Vagina (tissue), 2 donors: ENCODE results near the gene NGEF. TPM values are rescaled to one million over a fixed set of nuclear protein-coding genes. Genes with fewer than 3 reads are reported as not detected.
A peak's percentile ranks its signal among the peaks of the same experiment; 100 is the strongest.

Experiments
- DNase-seq, 2 donors: peaks; one replicate each; pipeline ENCODE4 v3.0.0-alpha.2; 2017; ENCODE audit errors: extremely low spot score in 2 of 2
- H3K27ac ChIP-seq: fragments of 200-600 bp; sonication (generic); one replicate; pipeline ENCODE4 v1.5.1; 2019
- H3K27me3 ChIP-seq: fragments of 200-600 bp; sonication (generic); one replicate; pipeline ENCODE4 v1.5.1; 2019
- H3K36me3 ChIP-seq, 2 donors: fragments of 200-600 bp; sonication (generic); one replicate each; pipeline ENCODE4 v1.5.1; 2017 to 2019
- H3K4me1 ChIP-seq: fragments of 200-600 bp; sonication (generic); one replicate; pipeline ENCODE4 v1.5.1; 2019
- H3K4me3 ChIP-seq, 2 donors: fragments of 200-600 bp; sonication (generic); 1 replicate in 1 of 2; 2 replicates in 1 of 2; pipeline ENCODE4 v1.5.1; 2016 to 2019
- H3K9me3 ChIP-seq: fragments of 200-600 bp; sonication (generic); one replicate; pipeline ENCODE4 v1.5.1; 2019
- POLR2A ChIP-seq, 2 donors: fragments of 450-650 bp; IDR thresholded peaks; one replicate each; pipeline ENCODE4 v1.6.1; 2017; ENCODE audit warnings: antibody characterized with exemption in 2 of 2, mild to moderate bottlenecking in 2 of 2, moderate library complexity in 2 of 2
- POLR2AphosphoS5 ChIP-seq, 2 donors: sonication (generic); formaldehyde crosslinking; IDR thresholded peaks; one replicate each; pipeline ENCODE4 v1.9.0; 2017; ENCODE audit warnings: antibody characterized with exemption in 2 of 2, mild to moderate bottlenecking in 2 of 2, low read depth in 1 of 2; ENCODE audit not compliant: insufficient read depth in 1 of 2
- intact Hi-C: fragments of 100-400 bp; cut with DNase I; formaldehyde crosslinking; loops from one replicate; pipeline ENCODE4 v1.15.1; 2023
- total RNA-seq: library from RNA; depleted of rRNA; stranded (reverse); fragments of >200 nt; gene quantifications from one replicate; pipeline ENCODE4 v1.2.3, GENCODE V29; 2016
- TF ChIP-seq, protein P1 (sequence below), 3 experiments: fragments of 450-650 bp in 2 of 3; fragments of 200-600 bp in 1 of 3; sonication (generic) in 1 of 3; IDR thresholded peaks; one replicate each; pipeline ENCODE4 v1.5.1; 2017 to 2019; ENCODE audit warnings: antibody characterized with exemption in 3 of 3, mild to moderate bottlenecking in 2 of 3, moderate library complexity in 2 of 3

The NGEF gene
- total RNA-seq, 1 donor from 2014 or later = 4.9 TPM

DNA sequence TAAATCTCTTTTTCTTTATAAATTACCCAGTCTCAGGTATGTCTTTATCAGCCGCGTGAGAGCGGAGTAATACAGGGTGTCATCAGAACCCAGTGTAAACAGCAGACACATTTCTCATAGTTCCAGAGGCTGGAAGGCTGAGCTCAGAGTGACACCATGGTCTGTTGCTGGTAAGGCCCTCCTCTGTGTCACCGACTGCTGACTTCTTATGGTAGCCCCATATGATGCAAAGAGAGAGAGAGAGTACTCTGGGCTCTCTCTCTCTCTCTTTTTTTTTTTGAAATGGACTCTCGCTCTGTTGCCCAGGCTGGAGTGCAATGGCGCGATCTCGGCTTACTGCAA, 83.0 kb downstream of the NGEF start:
- Histone ChIP-seq H3K9me3 (no peaks in the 10 kb centered on the region), H3K27ac (no peak overlapping the region), H3K4me1 (peaks cover 26% of the 10 kb centered on the region), H3K4me3 (no peak overlapping the region), H3K27me3 (no peaks in the 10 kb centered on the region), H3K36me3 (no peaks in the 10 kb centered on the region)
- no peak for DNase-seq
- intact Hi-C loops = no loop called here
- TF ChIP-seq POLR2AphosphoS5 (IDR thresholded peaks at IDR 0.05; ENCODE audit: insufficient read depth in 1 of 2, low read depth in 1 of 2) (no peak), POLR2A (IDR thresholded peaks at IDR 0.05) (no peak)
- TF ChIP-seq, protein P1, sequence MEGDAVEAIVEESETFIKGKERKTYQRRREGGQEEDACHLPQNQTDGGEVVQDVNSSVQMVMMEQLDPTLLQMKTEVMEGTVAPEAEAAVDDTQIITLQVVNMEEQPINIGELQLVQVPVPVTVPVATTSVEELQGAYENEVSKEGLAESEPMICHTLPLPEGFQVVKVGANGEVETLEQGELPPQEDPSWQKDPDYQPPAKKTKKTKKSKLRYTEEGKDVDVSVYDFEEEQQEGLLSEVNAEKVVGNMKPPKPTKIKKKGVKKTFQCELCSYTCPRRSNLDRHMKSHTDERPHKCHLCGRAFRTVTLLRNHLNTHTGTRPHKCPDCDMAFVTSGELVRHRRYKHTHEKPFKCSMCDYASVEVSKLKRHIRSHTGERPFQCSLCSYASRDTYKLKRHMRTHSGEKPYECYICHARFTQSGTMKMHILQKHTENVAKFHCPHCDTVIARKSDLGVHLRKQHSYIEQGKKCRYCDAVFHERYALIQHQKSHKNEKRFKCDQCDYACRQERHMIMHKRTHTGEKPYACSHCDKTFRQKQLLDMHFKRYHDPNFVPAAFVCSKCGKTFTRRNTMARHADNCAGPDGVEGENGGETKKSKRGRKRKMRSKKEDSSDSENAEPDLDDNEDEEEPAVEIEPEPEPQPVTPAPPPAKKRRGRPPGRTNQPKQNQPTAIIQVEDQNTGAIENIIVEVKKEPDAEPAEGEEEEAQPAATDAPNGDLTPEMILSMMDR (IDR thresholded peaks at IDR 0.05) = no peak

DNA sequence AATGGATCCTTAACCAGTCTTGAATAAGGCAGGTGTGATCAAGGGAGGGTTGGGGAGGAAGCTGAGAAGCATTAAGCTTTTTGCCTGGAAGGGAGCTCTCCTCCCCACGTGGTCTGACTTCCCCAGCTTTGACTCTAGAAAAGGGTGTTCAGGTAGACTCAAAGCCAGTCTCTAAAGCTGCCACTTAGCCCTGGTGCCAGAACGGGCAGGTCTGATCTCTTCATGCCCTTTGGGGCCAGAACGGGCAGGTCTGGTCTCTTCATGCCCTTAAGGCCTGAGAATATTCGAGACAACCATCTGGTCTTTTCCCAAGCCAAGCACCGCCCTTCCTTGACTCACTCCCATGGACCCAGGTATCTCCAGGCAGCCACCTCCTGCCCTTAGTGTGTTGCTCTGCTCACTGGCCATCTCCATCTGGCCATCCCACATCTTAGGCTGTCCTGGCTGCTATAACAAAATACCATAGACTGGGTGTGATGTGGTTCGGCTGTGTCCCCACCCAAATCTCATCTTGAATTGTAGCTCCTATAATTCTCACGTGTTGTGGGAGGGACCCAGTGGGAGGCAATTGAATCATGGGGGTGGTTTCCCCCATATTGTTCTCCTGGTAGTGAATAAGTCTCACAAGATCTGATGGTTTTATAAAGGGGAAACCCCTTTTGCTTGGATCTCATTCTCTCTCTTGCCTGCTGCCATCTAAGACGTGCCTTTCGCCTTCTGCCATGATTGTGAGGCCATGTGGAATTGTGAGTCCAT, 83.6 kb downstream of the NGEF start:
- peaks cover 26% of the 10 kb centered on the region for H3K4me1 ChIP-seq
- H3K9me3 ChIP-seq = no peaks in the 10 kb centered on the region
- H3K36me3 ChIP-seq = no peaks in the 10 kb centered on the region
- TF ChIP-seq, protein P1 (IDR thresholded peaks at IDR 0.05) = no peak
- TF ChIP-seq POLR2AphosphoS5 (IDR thresholded peaks at IDR 0.05; ENCODE audit: insufficient read depth in 1 of 2, low read depth in 1 of 2) (no peak), POLR2A (IDR thresholded peaks at IDR 0.05) (no peak)
- intact Hi-C loops = no loop called here
- no peaks in the 10 kb centered on the region for H3K27me3 ChIP-seq
- no peak for DNase-seq
- H3K27ac ChIP-seq = no peak overlapping the region
- no peak overlapping the region for H3K4me3 ChIP-seq

DNA sequence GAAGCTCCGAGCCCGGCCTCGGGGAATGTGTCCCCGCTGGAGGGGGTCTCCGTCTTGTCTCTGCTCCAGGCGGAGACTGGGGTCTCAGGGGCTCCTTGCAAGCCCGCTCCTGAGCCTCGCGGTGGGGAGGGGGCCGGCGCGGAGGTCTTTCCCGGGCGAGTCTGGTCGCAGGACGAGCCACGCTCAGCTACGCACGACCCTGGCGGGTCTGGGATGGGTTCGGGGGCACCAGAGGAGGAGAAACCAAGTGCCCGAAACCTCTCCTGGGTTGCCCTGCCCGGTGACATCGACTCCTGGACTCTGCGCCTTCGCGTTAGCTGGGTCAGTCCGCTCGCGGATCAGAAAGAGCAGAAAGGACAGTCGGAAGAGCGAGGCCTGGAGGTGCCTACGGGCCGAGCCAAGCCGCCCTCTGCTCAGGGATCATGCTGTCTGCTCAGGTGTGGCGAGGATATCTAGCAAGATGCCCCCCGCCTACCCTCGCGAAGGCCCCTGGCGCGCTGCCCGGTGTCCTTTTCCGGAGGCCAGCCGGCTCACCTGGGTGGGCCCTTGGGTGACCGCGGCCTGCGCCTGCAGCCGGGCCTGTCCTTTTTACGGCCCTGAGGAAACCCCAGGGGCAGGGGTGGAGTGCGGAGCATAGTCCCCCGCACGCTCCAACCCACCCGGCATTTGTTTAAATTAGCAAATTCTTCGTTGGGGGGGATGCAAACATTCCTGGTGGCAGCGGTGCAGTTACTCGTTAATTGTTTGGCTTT, 84.3 kb downstream of the NGEF start:
- H3K4me1 ChIP-seq = peaks cover 26% of the 10 kb centered on the region
- no peaks in the 10 kb centered on the region for H3K27me3 ChIP-seq
- no peak for TF ChIP-seq POLR2AphosphoS5 (IDR thresholded peaks at IDR 0.05; ENCODE audit: insufficient read depth in 1 of 2, low read depth in 1 of 2)
- TF ChIP-seq POLR2A (IDR thresholded peaks at IDR 0.05) = no peak
- TF ChIP-seq, protein P1 (IDR thresholded peaks at IDR 0.05) = no peak
- no peaks in the 10 kb centered on the region for H3K36me3 ChIP-seq
- H3K9me3 ChIP-seq = no peaks in the 10 kb centered on the region
- intact Hi-C loops = no loop called here
- H3K4me3 ChIP-seq = peak overlapping the region; percentile 15 to 24
- no peak for DNase-seq
- H3K27ac ChIP-seq = no peak overlapping the region

- TF ChIP-seq, protein P1 (IDR thresholded peaks at IDR 0.05) = no peak
- TF ChIP-seq POLR2A (IDR thresholded peaks at IDR 0.05) (no peak), POLR2AphosphoS5 (IDR thresholded peaks at IDR 0.05; ENCODE audit: insufficient read depth in 1 of 2, low read depth in 1 of 2) (no peak)
- Histone ChIP-seq H3K4me1 (peaks cover 26% of the 10 kb centered on the region), H3K27me3 (no peaks in the 10 kb centered on the region), H3K36me3 (no peaks in the 10 kb centered on the region), H3K4me3 (peak overlapping the region; percentile 41 to 55), H3K9me3 (no peaks in the 10 kb centered on the region), H3K27ac (no peak overlapping the region)
- intact Hi-C loops = no loop called here
- DNase-seq = no peak
These were observed 85.1 kb downstream of the NGEF start for GRCh38 chr2:232927793-232928550.
